H1 (cell line): ENCODE results near the gene FAM120B. TPM values are rescaled to one million over a fixed set of nuclear protein-coding genes. Genes with fewer than 3 reads are reported as not detected.

Source experiments
- CTCF ChIA-PET: fragments of 300-600 bp; sonication (Branson Sonifier 250); formaldehyde crosslinking; loops from one replicate; lab custom pipeline; 2021; ENCODE audit not compliant: partially characterized antibody; lab: Charles Lee
- POLR2A ChIA-PET: fragments of 300-600 bp; sonication (Branson Sonifier 250); formaldehyde crosslinking; loops from one replicate; lab custom pipeline; 2021; ENCODE audit warnings: inconsistent platforms; ENCODE audit not compliant: partially characterized antibody; lab: Charles Lee
- DNase-seq, 2 experiments: peaks; one replicate each; pipeline versions ENCODE4 v3.0.0 to v3.0.0-alpha.2; 2010 to 2022; ENCODE audit warnings: low spot score in 2 of 2, low read depth in 1 of 2, mixed read lengths in 1 of 2
- FAIRE-seq: peaks from 2 replicates; lab custom pipeline; 2011; peaks lifted over from hg19 to GRCh38; lab: Jason Lieb, UNC
- H2AFZ ChIP-seq: 2 replicates; pipeline ENCODE4 v1.8.1; 2012; ENCODE audit warnings: low read length, inconsistent platforms
- H2AK5ac ChIP-seq: 2 replicates; pipeline ENCODE4 v1.6.1; 2013; ENCODE audit warnings: low read depth, low read length
- H2BK120ac ChIP-seq: replicated peaks from 2 replicates; pipeline ENCODE3; 2013; ENCODE audit warnings: low read depth, low read length, inconsistent platforms
- H2BK12ac ChIP-seq: 2 replicates; pipeline ENCODE4 v1.6.1; 2013; ENCODE audit warnings: low read depth, low read length
- H2BK15ac ChIP-seq: 2 replicates; pipeline ENCODE4 v1.6.1; 2013; ENCODE audit warnings: low read length
- H2BK20ac ChIP-seq: 2 replicates; pipeline ENCODE4 v1.6.1; 2013; ENCODE audit warnings: low read length
- H2BK5ac ChIP-seq: 2 replicates; pipeline ENCODE4 v1.6.1; 2013; ENCODE audit warnings: low read depth, low read length
- H3K14ac ChIP-seq: 2 replicates; pipeline ENCODE4 v1.6.1; 2013; ENCODE audit warnings: inconsistent platforms; ENCODE audit not compliant: insufficient read length
- H3K18ac ChIP-seq: 2 replicates; pipeline ENCODE4 v1.6.1; 2013; ENCODE audit warnings: low read length; ENCODE audit errors: extremely low read depth
- H3K23ac ChIP-seq: 2 replicates; pipeline ENCODE4 v1.6.1; 2013; ENCODE audit warnings: inconsistent platforms; ENCODE audit not compliant: insufficient read length
- H3K23me2 ChIP-seq: 2 replicates; pipeline ENCODE4 v1.6.1; 2013; ENCODE audit warnings: low read depth, low read length
- H3K27ac ChIP-seq: 2 replicates; pipeline ENCODE4 v1.6.1; 2011; ENCODE audit warnings: low read depth, low read length, inconsistent platforms
- H3K27me3 ChIP-seq, 4 experiments: replicated peaks in 1 of 4; 1 replicate in 1 of 4; 2 replicates in 3 of 4; pipeline versions ENCODE4 v1.6.1 to v1.8.1; 2011 to 2013; ENCODE audit warnings: low read length in 3 of 4, mild to moderate bottlenecking in 3 of 4, inconsistent platforms in 2 of 4, mixed read lengths in 2 of 4, moderate library complexity in 1 of 4; ENCODE audit not compliant: control insufficient read depth in 3 of 4, insufficient read depth in 3 of 4; ENCODE audit errors: extremely low read depth in 1 of 4
- H3K36me3 ChIP-seq, 4 experiments: 2 replicates each; pipeline versions ENCODE4 v1.6.1 to v1.8.1; 2011 to 2013; ENCODE audit warnings: mild to moderate bottlenecking in 4 of 4, low read length in 3 of 4, moderate library complexity in 2 of 4, control low read depth in 1 of 4, inconsistent platforms in 1 of 4; ENCODE audit not compliant: insufficient read depth in 4 of 4, control insufficient read depth in 2 of 4
- H3K4ac ChIP-seq: replicated peaks from 2 replicates; pipeline ENCODE3; 2013; ENCODE audit warnings: low read length, low read depth, mixed read lengths, inconsistent platforms; ENCODE audit not compliant: insufficient read length
- H3K4me1 ChIP-seq, 4 experiments: replicated peaks in 1 of 4; 1 replicate in 1 of 4; 2 replicates in 3 of 4; pipeline versions ENCODE4 v1.6.1 to v1.8.1; 2011 to 2013; ENCODE audit warnings: low read length in 3 of 4, inconsistent platforms in 2 of 4, mixed read lengths in 1 of 4; ENCODE audit not compliant: insufficient read depth in 4 of 4, control insufficient read depth in 3 of 4
- H3K4me2 ChIP-seq, 2 experiments: 2 replicates each; pipeline versions ENCODE4 v1.6.1 to v1.8.1; 2011 to 2013; ENCODE audit warnings: low read depth in 2 of 2, low read length in 2 of 2, control low read depth in 1 of 2, inconsistent platforms in 1 of 2, mild to moderate bottlenecking in 1 of 2; ENCODE audit not compliant: insufficient read depth in 1 of 2
- H3K4me3 ChIP-seq, 4 experiments: fragments of 200-600, 300-600 bp in 1 of 4; sonication (generic), shearing (Covaris generic), sonication (Bioruptor Twin) in 1 of 4; 2 replicates each; pipeline versions ENCODE4 v1.5.1 to v1.8.1; 2011 to 2016; ENCODE audit warnings: low read length in 4 of 4, low read depth in 3 of 4, control low read depth in 2 of 4, inconsistent platforms in 2 of 4, mild to moderate bottlenecking in 2 of 4, mixed read lengths in 1 of 4, moderate library complexity in 1 of 4; ENCODE audit not compliant: insufficient read depth in 2 of 4; ENCODE audit errors: extremely low read depth in 1 of 4
- H3K56ac ChIP-seq: replicated peaks from 2 replicates; pipeline ENCODE3; 2013; ENCODE audit warnings: low read depth, mild to moderate bottlenecking, mixed read lengths, low read length, inconsistent platforms; ENCODE audit not compliant: insufficient read length
- H3K79me1 ChIP-seq: 2 replicates; pipeline ENCODE4 v1.6.1; 2013; ENCODE audit warnings: low read depth, low read length, control low read depth
- H3K79me2 ChIP-seq, 2 experiments: 2 replicates each; pipeline versions ENCODE4 v1.6.1 to v1.8.1; 2012 to 2013; ENCODE audit warnings: low read length in 2 of 2, mild to moderate bottlenecking in 2 of 2, inconsistent platforms in 1 of 2; ENCODE audit not compliant: insufficient read depth in 2 of 2, control insufficient read depth in 1 of 2
- H3K9ac ChIP-seq, 4 experiments: replicated peaks in 1 of 4; 1 replicate in 1 of 4; 2 replicates in 3 of 4; pipeline versions ENCODE4 v1.6.1 to v1.8.1; 2011 to 2013; ENCODE audit warnings: low read depth in 3 of 4, low read length in 3 of 4, control low read depth in 2 of 4, mild to moderate bottlenecking in 2 of 4, moderate library complexity in 2 of 4, inconsistent platforms in 1 of 4; ENCODE audit errors: extremely low read depth in 1 of 4
- H3K9me3 ChIP-seq, 2 experiments: 2 replicates each; pipeline versions ENCODE4 v1.6.1 to v1.8.1; 2012 to 2013; ENCODE audit warnings: mild to moderate bottlenecking in 2 of 2, moderate library complexity in 2 of 2, control low read depth in 1 of 2, inconsistent platforms in 1 of 2, low read depth in 1 of 2, low read length in 1 of 2, mixed read lengths in 1 of 2; ENCODE audit not compliant: insufficient read depth in 2 of 2
- H4K20me1 ChIP-seq, 2 experiments: replicated peaks in 1 of 2; 2 replicates each; pipeline versions ENCODE3 to v1.8.1; 2011 to 2013; ENCODE audit warnings: inconsistent platforms in 2 of 2, low read length in 2 of 2, mild to moderate bottlenecking in 1 of 2; ENCODE audit not compliant: insufficient read depth in 2 of 2, control insufficient read depth in 1 of 2
- H4K5ac ChIP-seq: 2 replicates; pipeline ENCODE4 v1.6.1; 2013; ENCODE audit warnings: low read length, low read depth, mixed read lengths, inconsistent platforms; ENCODE audit not compliant: insufficient read length
- H4K8ac ChIP-seq: 2 replicates; pipeline ENCODE4 v1.8.0; 2013; ENCODE audit warnings: mild to moderate bottlenecking, moderate library complexity, low read length, inconsistent platforms; ENCODE audit not compliant: insufficient read depth; ENCODE audit errors: extremely low read depth
- H4K91ac ChIP-seq: replicated peaks from 2 replicates; pipeline ENCODE3; 2013; ENCODE audit warnings: low read length, mixed read lengths, inconsistent platforms; ENCODE audit not compliant: insufficient read length
- ATF3 ChIP-seq: IDR thresholded peaks from 2 replicates; pipeline ENCODE4 v1.6.1; 2011; ENCODE audit warnings: low read depth, mild to moderate bottlenecking, low read length; ENCODE audit not compliant: insufficient read depth
- CHD1 ChIP-seq: IDR thresholded peaks from 2 replicates; pipeline ENCODE4 v1.6.1; 2012; ENCODE audit warnings: low read depth, low read length, improper control_type of control experiment
- CREB1 ChIP-seq: IDR thresholded peaks from 2 replicates; pipeline ENCODE4 v1.6.1; 2012; ENCODE audit warnings: inconsistent platforms
- EP300 ChIP-seq, 2 experiments: IDR thresholded peaks; 1 replicate in 1 of 2; 2 replicates in 1 of 2; pipeline ENCODE4 v1.6.1; 2011 to 2012; ENCODE audit warnings: low read depth in 2 of 2, low read length in 2 of 2, mild to moderate bottlenecking in 2 of 2, borderline replicate concordance in 1 of 2, inconsistent platforms in 1 of 2, moderate library complexity in 1 of 2
- EZH2 ChIP-seq: fragments of 200-600 bp; sonication (generic); IDR thresholded peaks from 2 replicates; pipeline ENCODE4 v1.7.1; 2012; ENCODE audit warnings: low read depth, mild to moderate bottlenecking, moderate library complexity, low read length, inconsistent platforms; ENCODE audit not compliant: severe bottlenecking
- FOSL1 ChIP-seq: IDR thresholded peaks from 2 replicates; pipeline ENCODE4 v1.6.1; 2011; ENCODE audit warnings: mild to moderate bottlenecking, low read depth, low read length, moderate library complexity; ENCODE audit not compliant: insufficient read depth
- JUND ChIP-seq: IDR thresholded peaks from 2 replicates; pipeline ENCODE4 v1.6.1; 2011; ENCODE audit warnings: mild to moderate bottlenecking, improper control_type of control experiment, low read length
- KDM5A ChIP-seq: fragments of 200-600 bp; IDR thresholded peaks from 2 replicates; pipeline ENCODE4 v1.7.1; 2012; ENCODE audit warnings: mild to moderate bottlenecking, low read length, inconsistent platforms, mixed read lengths
- POLR2AphosphoS5 ChIP-seq: IDR thresholded peaks from 2 replicates; pipeline ENCODE4 v1.6.1; 2011; ENCODE audit warnings: low read depth, low read length
- SAP30 ChIP-seq: fragments of 300-600 bp; sonication (generic); IDR thresholded peaks from 2 replicates; pipeline ENCODE4 v1.7.1; 2012; ENCODE audit warnings: low read length, moderate library complexity, mild to moderate bottlenecking, inconsistent platforms; ENCODE audit not compliant: insufficient read depth, insufficient replicate concordance
- SIN3A ChIP-seq, 2 experiments: IDR thresholded peaks in 1 of 2; conservative IDR thresholded peaks in 1 of 2; 2 replicates each; pipeline ENCODE4 v1.6.1; 2011 to 2012; ENCODE audit warnings: low read length in 2 of 2, improper control_type of control experiment in 1 of 2, low read depth in 1 of 2, mild to moderate bottlenecking in 1 of 2
- SRF ChIP-seq: IDR thresholded peaks from 2 replicates; pipeline ENCODE4 v1.6.1; 2011; ENCODE audit warnings: mild to moderate bottlenecking, low read depth, low read length, moderate library complexity
- TAF1 ChIP-seq: IDR thresholded peaks from 2 replicates; pipeline ENCODE4 v1.6.1; 2011; ENCODE audit warnings: mild to moderate bottlenecking, low read depth, low read length
- YY1 ChIP-seq: IDR thresholded peaks from 2 replicates; pipeline ENCODE4 v1.6.1; 2011; ENCODE audit warnings: low read depth, mild to moderate bottlenecking, low read length
- WGBS, 2 experiments: shearing (Covaris generic) in 1 of 2; methylation state at CpG; one replicate each; pipeline versions ENCODE4 v1.1.6 to v1.1.7; 2013 to 2015; ENCODE audit warnings: low lambda C conversion rate in 2 of 2, mixed read lengths in 2 of 2, inconsistent platforms in 1 of 2, low coverage in 1 of 2, missing lambda C conversion rate in 1 of 2; ENCODE audit not compliant: insufficient replicate concordance in 2 of 2, insufficient coverage in 1 of 2, insufficient read length in 1 of 2; ENCODE audit errors: extremely low coverage in 1 of 2, missing lambda C conversion rate in 1 of 2; 5-methylcytosine and 5-hydroxymethylcytosine counted together
- polyA plus RNA-seq, 7 experiments: library from polyadenylated mRNA; depleted of rRNA in 3 of 7; stranded (reverse) in 5 of 7; unstranded in 2 of 7; fragments of >200 nt in 5 of 7; fragments of 200-250 nt in 2 of 7; gene quantifications; 1 replicate in 5 of 7; 2 replicates in 1 of 7; 4 replicates in 1 of 7; pipeline versions ENCODE4 v1.2.1 to v1.2.3, GENCODE V29; 2011 to 2013; ENCODE audit warnings: missing spikeins in 2 of 7, mixed read lengths in 2 of 7
- total RNA-seq: library from RNA; stranded (reverse); fragmentation: NEBNext Ultra II Directional; extraction: Animal tissue kit (Norgen Biotek cat#: 25700); gene quantifications from 2 replicates; pipeline ENCODE4 v1.2.1, GENCODE V29; 2021

The FAM120B gene
- total and polyA plus RNA-seq, 2 of the 8 experiments (the other 6 are each of a cell fraction or from before 2014, with no cell fraction given), result 5.1 to 12.5 TPM

- Histone ChIP-seq H3K79me1 (no peaks in the 10 kb centered on the region), H2AFZ (no peak overlapping the region), H3K4ac (no peak overlapping the region), H3K27ac (no peak overlapping the region), H3K23ac (no peak overlapping the region), H3K79me2 (no peaks in the 10 kb centered on the region), H3K14ac (no peak overlapping the region), H3K4me3 (no peak overlapping the region), H4K8ac (no peak overlapping the region), H3K9ac (no peak overlapping the region), H3K23me2 (no peaks in the 10 kb centered on the region), H2BK15ac (no peak overlapping the region), H4K91ac (no peak overlapping the region), H4K5ac (no peak overlapping the region), H3K36me3 (no peaks in the 10 kb centered on the region), H3K4me2 (no peak overlapping the region), H2BK12ac (no peak overlapping the region), H2BK20ac (no peak overlapping the region), H4K20me1 (no peaks in the 10 kb centered on the region), H3K18ac (no peak overlapping the region), H3K9me3 (no peaks in the 10 kb centered on the region), H3K56ac (no peak overlapping the region), H3K27me3 (no peaks in the 10 kb centered on the region), H2BK5ac (no peak overlapping the region), H2BK120ac (no peak overlapping the region), H2AK5ac (no peak overlapping the region), H3K4me1 (peaks cover 0 to 12% (median 6%) of the 10 kb centered on the region in 4 experiments; a peak in 6 of 7 replicates)
- DNase-seq, result no peak
- ChIA-PET POLR2A (interaction anchor here (1.0 kb wide), 1 partner anchor 9 kb away, joined by 3 read pairs; no protein-coding TSS in a partner anchor), CTCF (interaction anchor here (0.6 to 1.8 kb wide), 3 partner anchors 12 to 240 kb away, joined by 3 to 5 read pairs (median 4); no protein-coding TSS in a partner anchor)
- 95% methylated on average over 8 of the region's 8 CpGs; no CpG with 5 or more reads in 1 of the 2 experiments for WGBS, 2 experiments
- FAIRE-seq, result no peak
- TF ChIP-seq POLR2AphosphoS5, result no peak
- no peak for TF ChIP-seq SAP30
- TF ChIP-seq ATF3, result no peak
- no peak for TF ChIP-seq CREB1
- no peak for TF ChIP-seq YY1
- no peak for TF ChIP-seq EP300 (IDR thresholded peaks at IDR 0.05; ENCODE audit: borderline replicate concordance in 1 of 2, low read depth in 2 of 2, low read length in 2 of 2)
- no peak for TF ChIP-seq KDM5A
- TF ChIP-seq TAF1, result no peak
- no peak for TF ChIP-seq FOSL1
- no peak for TF ChIP-seq JUND
- TF ChIP-seq CHD1, result no peak
- TF ChIP-seq EZH2, result no peak
- TF ChIP-seq SRF, result no peak
- TF ChIP-seq SIN3A (conservative IDR thresholded peaks at IDR 0.05 in 1 of 2, IDR thresholded peaks at IDR 0.05 in 1 of 2; ENCODE audit: low read depth in 1 of 2, low read length in 2 of 2), result no peak
Measured at GRCh38 chr6:170442596-170442995, 136.0 kb downstream of the FAM120B start.
